Measurements from ENCODE around the gene NXPE3. TPM values are rescaled to one million over a fixed set of nuclear protein-coding genes. Genes with fewer than 3 reads are reported as not detected.

Gene NXPE3
- total and polyA plus RNA-seq, 10 of the 15 experiments (the other 5 are each of a cell fraction or from before 2014, with no cell fraction given): 2.0 to 8.7 (median 5.2) TPM

DNA sequence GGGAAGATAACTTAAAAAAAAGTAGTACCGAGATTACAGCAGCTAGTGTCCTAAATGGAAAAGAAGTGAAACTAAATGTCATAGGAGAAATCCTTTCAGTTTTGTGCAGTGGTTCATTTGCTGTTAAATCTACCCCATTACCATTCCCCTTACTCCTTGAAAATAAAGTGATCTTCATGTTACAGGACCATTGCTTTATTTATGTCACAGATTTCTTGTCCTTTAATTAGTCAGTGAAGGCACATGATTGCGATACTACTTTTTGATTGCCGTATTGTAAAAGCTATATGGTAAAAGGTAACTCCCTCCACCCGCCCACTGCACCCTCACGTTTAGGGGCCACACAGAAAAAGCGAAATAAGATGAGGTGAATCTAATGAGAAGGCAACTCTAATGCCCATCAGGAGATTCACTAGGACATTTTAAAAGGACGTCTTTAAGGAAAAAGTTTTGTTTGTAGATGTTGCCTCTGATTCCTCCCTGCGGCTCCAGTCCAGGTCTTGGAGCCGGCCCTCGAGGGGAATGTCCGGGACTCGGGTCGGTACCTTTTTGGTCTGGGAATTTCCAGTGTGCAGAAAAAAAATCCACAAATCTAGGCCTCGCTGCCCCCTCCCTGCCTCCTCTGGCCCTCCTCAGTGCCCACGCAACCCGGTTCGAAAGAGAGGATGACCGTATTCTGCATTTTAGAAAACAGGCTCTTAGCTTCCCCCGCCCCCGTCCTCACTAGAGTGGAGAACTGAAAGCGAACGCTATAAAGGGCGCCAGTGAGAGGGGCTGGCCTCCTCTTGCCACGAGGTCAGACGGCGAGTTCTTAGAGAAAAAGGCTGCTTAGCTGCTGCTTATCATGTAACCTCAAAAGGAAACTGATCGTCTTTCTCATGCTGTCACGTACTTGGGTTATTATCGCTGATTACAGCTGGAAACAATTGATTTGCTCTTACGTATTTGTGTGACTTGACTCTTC, 48.5 kb downstream of the NXPE3 start (continued):
- TF ChIP-seq, protein P1, sequence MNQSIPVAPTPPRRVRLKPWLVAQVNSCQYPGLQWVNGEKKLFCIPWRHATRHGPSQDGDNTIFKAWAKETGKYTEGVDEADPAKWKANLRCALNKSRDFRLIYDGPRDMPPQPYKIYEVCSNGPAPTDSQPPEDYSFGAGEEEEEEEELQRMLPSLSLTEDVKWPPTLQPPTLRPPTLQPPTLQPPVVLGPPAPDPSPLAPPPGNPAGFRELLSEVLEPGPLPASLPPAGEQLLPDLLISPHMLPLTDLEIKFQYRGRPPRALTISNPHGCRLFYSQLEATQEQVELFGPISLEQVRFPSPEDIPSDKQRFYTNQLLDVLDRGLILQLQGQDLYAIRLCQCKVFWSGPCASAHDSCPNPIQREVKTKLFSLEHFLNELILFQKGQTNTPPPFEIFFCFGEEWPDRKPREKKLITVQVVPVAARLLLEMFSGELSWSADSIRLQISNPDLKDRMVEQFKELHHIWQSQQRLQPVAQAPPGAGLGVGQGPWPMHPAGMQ (IDR thresholded peaks at IDR 0.05; ENCODE audit: borderline replicate concordance): no peak
- TF ChIP-seq EED (IDR thresholded peaks at IDR 0.05; ENCODE audit: low read depth) (peak; percentile 86), ZNF207 (IDR thresholded peaks at IDR 0.05; ENCODE audit: borderline replicate concordance) (no peak; the same call in 1 of the 2 replicates), BCL11A (IDR thresholded peaks at IDR 0.05; ENCODE audit: low read depth, low read length) (peak; percentile 59), SIN3A (IDR thresholded peaks at IDR 0.05; ENCODE audit: low read depth, low read length) (no peak), SREBF2 (IDR thresholded peaks at IDR 0.05; ENCODE audit: low read length) (no peak), ZZZ3 (IDR thresholded peaks at IDR 0.05; ENCODE audit: control insufficient read depth, insufficient read length, low read depth) (no peak), E2F8 (IDR thresholded peaks at IDR 0.05; ENCODE audit: low read depth, partially characterized antibody) (no peak), MEF2A (IDR thresholded peaks at IDR 0.05; ENCODE audit: insufficient read depth, low read depth, low read length) (peak; percentile 86), CBX3 (IDR thresholded peaks at IDR 0.05; ENCODE audit: borderline replicate concordance, low read depth) (no peak), GABPA (IDR thresholded peaks at IDR 0.05; ENCODE audit: low read depth) (no peak), BACH1 (IDR thresholded peaks at IDR 0.05; ENCODE audit: borderline replicate concordance) (peak; percentile 45; the same call in 1 of the 2 replicates)
- TF ChIP-seq, protein P2, sequence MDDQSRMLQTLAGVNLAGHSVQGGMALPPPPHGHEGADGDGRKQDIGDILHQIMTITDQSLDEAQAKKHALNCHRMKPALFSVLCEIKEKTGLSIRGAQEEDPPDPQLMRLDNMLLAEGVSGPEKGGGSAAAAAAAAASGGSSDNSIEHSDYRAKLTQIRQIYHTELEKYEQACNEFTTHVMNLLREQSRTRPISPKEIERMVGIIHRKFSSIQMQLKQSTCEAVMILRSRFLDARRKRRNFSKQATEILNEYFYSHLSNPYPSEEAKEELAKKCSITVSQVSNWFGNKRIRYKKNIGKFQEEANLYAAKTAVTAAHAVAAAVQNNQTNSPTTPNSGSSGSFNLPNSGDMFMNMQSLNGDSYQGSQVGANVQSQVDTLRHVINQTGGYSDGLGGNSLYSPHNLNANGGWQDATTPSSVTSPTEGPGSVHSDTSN (IDR thresholded peaks at IDR 0.05; ENCODE audit: insufficient replicate concordance, low read depth, low read length): no peak
- TF ChIP-seq, protein P3, sequence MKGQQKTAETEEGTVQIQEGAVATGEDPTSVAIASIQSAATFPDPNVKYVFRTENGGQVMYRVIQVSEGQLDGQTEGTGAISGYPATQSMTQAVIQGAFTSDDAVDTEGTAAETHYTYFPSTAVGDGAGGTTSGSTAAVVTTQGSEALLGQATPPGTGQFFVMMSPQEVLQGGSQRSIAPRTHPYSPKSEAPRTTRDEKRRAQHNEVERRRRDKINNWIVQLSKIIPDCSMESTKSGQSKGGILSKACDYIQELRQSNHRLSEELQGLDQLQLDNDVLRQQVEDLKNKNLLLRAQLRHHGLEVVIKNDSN (IDR thresholded peaks at IDR 0.05; ENCODE audit: borderline replicate concordance, extremely low read length, insufficient read depth, low read depth, low read length): no peak
- TF ChIP-seq, protein P4, sequence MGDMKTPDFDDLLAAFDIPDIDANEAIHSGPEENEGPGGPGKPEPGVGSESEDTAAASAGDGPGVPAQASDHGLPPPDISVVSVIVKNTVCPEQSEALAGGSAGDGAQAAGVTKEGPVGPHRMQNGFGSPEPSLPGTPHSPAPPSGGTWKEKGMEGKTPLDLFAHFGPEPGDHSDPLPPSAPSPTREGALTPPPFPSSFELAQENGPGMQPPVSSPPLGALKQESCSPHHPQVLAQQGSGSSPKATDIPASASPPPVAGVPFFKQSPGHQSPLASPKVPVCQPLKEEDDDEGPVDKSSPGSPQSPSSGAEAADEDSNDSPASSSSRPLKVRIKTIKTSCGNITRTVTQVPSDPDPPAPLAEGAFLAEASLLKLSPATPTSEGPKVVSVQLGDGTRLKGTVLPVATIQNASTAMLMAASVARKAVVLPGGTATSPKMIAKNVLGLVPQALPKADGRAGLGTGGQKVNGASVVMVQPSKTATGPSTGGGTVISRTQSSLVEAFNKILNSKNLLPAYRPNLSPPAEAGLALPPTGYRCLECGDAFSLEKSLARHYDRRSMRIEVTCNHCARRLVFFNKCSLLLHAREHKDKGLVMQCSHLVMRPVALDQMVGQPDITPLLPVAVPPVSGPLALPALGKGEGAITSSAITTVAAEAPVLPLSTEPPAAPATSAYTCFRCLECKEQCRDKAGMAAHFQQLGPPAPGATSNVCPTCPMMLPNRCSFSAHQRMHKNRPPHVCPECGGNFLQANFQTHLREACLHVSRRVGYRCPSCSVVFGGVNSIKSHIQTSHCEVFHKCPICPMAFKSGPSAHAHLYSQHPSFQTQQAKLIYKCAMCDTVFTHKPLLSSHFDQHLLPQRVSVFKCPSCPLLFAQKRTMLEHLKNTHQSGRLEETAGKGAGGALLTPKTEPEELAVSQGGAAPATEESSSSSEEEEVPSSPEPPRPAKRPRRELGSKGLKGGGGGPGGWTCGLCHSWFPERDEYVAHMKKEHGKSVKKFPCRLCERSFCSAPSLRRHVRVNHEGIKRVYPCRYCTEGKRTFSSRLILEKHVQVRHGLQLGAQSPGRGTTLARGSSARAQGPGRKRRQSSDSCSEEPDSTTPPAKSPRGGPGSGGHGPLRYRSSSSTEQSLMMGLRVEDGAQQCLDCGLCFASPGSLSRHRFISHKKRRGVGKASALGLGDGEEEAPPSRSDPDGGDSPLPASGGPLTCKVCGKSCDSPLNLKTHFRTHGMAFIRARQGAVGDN (IDR thresholded peaks at IDR 0.05): no peak; the same call in none of the 2 replicates
- TF ChIP-seq, protein P5, sequence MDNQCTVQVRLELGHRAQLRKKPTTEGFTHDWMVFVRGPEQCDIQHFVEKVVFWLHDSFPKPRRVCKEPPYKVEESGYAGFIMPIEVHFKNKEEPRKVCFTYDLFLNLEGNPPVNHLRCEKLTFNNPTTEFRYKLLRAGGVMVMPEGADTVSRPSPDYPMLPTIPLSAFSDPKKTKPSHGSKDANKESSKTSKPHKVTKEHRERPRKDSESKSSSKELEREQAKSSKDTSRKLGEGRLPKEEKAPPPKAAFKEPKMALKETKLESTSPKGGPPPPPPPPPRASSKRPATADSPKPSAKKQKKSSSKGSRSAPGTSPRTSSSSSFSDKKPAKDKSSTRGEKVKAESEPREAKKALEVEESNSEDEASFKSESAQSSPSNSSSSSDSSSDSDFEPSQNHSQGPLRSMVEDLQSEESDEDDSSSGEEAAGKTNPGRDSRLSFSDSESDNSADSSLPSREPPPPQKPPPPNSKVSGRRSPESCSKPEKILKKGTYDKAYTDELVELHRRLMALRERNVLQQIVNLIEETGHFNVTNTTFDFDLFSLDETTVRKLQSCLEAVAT (IDR thresholded peaks at IDR 0.05): peak; percentile 95
